Activated gamma-delta T cell (primary cell): Measurements from ENCODE around the gene C1QL2.

ENCODE experiments used
- DNase-seq: peaks from one replicate; lab custom pipeline; 2025; lab: John Stamatoyannopoulos, UW

C1QL2 gene

GRCh38 chr2:119137502-119137901, 21.0 kb downstream of the C1QL2 start:
- DNase-seq, result no peak

DNA sequence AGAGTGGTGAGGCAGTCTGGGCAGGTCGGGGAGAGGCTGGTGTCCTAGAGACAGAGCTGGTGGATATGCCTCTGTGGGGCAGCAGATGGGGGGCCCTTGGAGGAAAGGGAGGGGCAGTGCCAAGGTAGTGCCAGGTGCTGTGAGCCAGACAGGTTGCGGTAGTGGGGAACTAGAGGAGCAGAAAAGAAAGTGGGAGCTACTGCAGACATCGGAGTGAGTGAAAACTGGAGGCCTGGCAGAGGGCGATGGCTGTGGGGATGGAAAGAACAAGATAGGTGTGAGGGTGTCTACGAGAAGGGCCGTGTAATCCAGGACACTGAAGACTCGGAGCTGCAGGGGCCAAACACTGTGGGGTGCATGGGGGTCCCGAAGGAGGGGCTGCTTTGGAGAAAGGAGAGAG, 21.7 kb downstream of the C1QL2 start:
- no peak for DNase-seq

DNA sequence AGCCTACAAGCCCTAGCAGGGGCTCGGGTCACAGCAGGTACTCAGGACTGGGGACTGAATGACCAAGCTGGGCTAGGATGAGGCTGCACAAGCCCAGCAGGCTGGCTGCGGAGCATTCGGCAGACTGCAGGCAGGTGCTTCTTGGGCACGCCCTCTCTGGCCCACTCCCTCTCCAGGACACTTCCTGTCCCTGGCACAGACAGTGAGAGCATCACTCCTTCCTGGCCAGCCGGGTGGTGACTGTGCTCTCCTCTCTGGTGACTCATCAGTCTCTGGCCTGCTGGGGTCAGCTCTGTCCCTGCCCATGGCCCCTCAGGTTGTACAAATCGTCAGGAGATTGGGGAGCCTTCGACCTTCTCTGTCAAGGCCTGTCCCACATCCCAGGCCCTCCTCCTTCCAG, 22.5 kb downstream of the C1QL2 start:
- no peak for DNase-seq

- no peak for DNase-seq
These were observed 23.8 kb downstream of the C1QL2 start for GRCh38 chr2:119134775-119135174.

- no peak for DNase-seq
These were observed 31.9 kb downstream of the C1QL2 start for GRCh38 chr2:119126650-119127049.

- DNase-seq, result no peak
These were observed 35.2 kb downstream of the C1QL2 start for GRCh38 chr2:119123389-119123788.

DNA sequence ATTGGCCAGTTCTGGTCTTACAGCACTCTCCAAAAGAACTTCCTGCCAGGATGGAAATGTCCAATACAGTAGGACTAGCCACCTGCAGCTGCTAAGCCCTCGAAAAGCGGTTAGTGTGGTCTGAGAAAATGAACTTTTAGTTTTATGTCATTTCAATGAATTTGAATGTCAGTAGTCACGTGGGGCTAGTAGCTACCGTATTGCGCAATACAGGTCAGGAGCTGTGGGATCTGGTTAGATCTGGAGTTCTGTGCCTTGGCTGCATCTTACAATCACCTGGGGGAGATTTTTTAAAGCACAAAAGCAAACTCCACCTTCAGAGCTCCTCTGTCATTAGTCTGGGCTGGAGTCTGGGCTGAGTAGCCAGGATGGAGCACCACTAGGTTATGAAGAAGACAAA, 35.9 kb downstream of the C1QL2 start:
- no peak for DNase-seq

GRCh38 chr2:119119999-119120756, 38.4 kb downstream of the C1QL2 start:
- DNase-seq, result no peak

DNA sequence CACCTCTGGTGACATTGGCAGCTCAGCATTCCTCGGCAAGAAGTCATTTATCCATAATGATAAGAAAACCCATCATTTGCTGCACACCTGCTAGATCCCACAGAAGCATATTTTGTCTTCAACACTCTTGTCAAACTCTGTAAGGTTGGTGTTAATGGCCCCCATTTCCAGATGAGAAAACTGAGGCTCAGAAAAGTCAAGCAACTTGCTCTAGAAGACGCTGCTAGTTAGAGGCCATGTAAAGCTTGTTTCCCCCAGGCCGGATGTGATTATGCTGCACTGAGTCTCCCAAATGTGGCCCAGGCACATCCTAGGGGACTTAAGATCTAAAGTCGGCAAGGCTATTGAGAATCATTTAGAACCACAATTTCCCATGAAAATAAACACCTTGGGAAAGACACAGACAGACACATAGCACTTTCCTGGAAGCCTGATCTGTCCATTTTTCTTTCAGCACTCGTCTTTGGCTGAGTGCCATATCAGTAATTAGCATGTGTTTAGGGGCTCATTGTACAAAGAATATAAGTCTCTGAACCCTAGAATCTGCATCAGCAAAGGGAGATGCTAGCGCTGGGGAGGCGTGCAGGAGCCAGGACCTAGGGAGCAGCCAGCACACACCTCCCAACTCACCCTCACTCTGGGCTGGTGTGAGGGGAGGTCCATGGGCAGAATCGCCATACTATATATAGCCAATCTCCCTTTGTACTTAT, 39.3 kb downstream of the C1QL2 start:
- no peak for DNase-seq

GRCh38 chr2:119117891-119118882, 40.4 kb downstream of the C1QL2 start:
- DNase-seq, result no peak

DNA sequence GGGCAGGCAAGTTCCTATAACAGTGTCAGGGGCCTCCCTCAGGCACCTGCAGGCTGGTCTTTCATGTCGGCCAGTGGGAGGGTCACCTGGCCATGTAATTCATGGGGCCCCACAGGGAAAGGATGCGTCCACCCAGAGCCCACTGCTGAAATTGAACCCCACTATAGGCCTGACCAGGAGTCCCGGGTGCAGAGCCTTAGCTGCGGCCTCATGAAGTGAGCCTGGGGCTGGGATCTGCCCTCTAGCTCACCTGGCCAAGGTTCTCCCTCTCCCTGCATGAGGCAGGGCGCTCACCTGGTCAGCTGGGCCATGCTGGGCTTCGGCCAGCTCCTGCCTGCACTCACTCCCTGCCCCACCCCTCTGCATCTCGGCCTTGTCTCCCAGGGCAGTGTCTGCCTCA, 41.1 kb downstream of the C1QL2 start:
- DNase-seq, result no peak

- no peak for DNase-seq
These were observed 41.9 kb downstream of the C1QL2 start for GRCh38 chr2:119116411-119117295.

DNA sequence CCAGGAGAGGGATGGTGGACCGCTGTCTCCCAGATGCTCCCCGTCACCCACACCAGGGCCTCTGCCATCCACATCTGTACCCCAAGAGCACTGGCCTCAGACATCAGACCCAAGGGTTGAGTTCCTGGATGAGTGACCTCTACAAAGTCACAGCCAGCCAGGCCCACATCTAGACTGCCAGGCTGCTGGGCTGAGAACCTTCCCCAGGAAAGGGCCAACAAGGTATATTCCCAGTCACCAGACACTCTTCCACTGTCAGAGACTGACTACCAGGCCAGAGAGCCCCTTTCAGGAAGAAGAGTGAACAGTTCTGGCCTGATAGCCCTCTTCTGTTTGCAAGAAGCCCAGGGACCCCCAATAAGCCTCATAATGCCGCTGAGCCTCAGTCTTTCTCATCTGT, 44.3 kb downstream of the C1QL2 start:
- DNase-seq, result no peak

GRCh38 chr2:119113489-119113770, 45.1 kb downstream of the C1QL2 start:
- DNase-seq, result no peak

DNA sequence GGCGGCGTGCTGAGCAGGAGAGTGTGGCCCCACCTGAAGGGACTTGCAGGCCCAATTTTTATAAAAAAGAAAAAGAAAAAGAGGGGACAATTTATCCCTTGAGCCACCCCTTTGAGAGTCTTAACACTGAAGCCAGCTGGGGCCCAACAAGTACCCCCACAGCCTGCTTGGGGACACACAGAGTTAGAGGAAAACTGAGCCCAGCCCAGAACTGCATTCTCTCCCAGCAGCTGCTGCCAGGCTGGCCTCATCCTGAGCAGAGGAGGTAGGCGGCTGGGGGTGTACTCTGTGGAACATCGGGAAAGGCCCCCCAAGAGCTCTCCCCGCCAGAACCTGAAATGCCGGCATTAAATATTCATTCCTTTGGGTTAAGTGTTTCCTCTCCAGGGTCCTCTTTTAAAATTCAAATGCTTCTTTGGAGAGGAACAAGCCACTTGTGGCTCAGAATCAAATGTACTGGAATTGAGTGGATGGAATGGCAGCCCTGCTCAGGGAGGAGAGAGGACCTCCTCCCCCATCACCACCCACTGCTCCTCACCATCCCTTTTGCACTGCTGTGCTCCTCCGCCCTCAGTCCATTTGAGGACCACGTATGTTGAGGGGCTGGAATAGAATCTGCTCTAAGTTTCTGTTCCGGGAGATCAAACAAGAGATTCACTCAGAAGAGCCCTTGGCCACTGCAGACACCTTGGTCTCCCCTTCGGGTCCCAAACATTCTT, 45.6 kb downstream of the C1QL2 start:
- DNase-seq, result no peak

GRCh38 chr2:119112230-119112629, 46.3 kb downstream of the C1QL2 start:
- no peak for DNase-seq

DNA sequence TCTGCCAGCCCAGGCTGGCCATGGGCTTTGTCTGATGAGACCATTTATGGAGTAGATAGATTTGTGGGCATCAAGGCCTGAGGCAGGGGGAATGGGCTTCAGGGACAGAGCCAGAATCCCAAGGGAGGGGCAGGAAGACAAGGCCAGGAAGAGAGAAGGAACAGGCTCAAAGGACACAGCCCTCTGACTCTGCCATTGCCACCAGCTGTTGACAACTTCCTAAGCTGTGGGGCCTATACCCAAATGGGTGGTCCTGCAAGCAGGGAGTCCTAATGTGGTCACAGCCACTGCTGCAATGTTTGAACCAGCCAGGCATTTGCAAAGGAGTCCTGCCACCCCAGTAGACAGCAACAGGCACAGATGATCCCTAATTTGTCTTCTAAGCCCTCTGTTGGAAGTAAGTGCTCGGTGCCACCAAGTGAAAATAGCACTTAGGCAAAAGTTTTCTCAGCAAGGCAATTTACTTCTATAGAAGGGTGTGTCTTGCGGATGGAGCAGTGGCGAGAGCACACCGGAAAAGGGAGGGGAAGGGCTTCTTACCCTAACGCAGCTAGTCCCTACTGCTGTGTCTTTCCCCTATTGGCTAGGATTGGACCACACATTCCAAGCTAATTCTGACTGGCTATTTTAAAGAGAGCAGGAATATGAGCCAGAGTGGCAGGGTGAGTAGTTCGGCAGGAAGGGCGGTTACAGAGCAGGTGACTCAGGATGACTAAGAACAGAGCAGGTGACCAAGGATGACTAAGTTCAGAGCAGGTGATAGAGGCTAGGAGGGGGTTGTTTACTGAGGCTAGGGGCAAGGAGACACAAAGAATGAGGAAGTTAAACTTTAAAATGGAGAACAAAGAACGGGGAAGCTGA, 47.2 kb downstream of the C1QL2 start:
- DNase-seq, result no peak

DNA sequence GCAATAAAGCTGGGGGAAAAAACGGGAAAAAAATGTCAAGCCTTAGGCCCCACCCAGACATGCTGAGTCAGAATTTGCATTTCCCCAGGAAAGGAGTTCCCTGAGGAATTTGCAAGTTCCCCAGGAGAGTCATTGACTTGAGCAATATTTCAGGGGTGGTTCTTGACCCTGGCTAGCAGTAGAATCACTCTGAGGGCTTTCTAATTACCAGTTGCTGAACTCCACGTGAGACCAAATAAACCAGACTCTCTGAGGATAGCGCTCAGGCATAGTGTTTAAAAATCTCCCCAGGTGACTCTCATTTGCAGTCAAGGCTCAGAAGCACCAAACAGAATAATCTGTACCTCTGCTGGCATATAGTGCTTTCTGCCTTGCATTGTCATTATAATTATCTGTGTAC, 48.7 kb downstream of the C1QL2 start:
- DNase-seq, result no peak

DNA sequence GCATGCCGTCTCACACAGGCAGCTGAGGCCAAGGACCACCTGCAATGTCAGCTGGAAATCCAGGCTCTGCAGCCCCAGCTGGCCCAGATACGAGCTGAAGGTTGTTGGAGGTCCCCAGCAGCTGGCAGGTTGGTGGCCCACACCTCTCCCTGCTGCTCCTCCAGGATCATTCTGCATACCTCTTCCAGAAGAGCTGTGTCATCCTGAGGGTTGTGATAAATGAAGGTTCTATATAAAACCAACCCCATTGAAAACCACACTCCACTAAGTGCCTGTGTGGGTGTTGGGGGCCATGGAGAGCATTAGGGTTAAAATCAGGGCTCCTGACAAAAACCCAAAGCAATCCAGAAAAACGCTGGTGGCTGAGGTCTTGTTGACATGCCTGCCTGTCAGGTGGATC, 50.4 kb downstream of the C1QL2 start:
- DNase-seq, result no peak

GRCh38 chr2:119106301-119106897, 52.2 kb downstream of the C1QL2 start:
- no peak for DNase-seq
